ENCODE results near the gene RNFT2.
A peak's percentile ranks its signal among the peaks of the same experiment; 100 is the strongest.
"Not testable (repeated sequence)": the region's sequence is repeated elsewhere in the genome, so short reads cannot be mapped to it uniquely, and the experiment has no call there.

Gene RNFT2

DNA sequence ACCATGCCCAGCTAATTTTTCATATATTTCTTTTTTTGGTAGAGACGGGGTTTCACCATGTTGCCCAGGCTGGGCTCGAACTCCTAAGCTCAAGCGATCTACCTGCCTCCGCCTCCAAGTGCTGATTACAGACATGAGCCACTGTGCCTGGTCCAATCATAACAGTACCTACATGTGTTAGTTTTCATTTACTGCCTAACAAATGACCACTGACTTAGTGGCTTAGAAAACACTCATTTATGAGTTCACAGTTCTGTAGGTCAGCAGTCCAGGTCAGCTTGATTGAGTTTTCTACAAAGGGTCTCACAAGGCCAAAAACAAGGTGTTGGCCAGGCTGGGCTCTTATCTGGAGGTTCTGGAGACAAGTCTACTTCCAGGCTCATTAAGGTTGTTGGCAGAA, 60.6 kb downstream of the RNFT2 start:
- DNase-seq, result no peak

DNA sequence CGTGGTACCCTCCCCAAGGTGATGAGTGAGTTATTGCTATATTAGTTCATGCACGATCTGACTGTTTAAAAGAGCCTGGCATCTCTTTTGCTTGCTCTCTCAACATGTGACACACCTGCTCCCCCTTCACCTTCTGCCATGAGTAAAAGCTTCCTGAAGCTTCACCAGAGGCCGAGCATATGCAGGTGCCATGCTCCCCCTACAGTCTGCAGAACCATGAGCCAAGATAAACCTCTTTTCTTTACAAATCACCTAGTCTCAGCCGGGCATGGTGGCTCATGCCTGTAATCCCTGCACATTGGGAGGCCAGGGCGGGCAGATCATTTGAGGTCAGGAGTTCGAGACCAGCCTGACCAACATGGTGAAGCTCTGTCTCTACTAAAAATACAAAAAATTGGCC, 61.8 kb downstream of the RNFT2 start:
- no peak for DNase-seq

DNA sequence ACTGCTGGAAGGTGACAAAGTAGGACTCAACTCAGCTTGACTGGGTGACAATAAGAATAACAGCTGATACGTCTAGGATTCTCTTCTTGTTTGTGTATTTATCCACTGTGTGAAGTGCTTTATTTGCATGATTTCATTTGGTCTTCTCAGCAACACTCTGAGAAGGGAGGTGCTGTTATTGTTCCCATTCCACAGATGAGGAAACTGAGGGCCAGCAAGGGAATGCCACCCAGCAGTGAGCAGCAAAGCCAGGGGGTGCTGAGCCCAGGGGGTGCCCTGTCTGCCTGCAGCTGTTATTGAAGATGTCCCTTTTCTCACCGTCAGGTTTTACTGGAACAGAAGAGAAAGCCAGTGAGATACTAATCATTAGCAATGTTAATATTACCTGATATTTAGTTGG, 62.8 kb downstream of the RNFT2 start:
- no peak for DNase-seq

DNA sequence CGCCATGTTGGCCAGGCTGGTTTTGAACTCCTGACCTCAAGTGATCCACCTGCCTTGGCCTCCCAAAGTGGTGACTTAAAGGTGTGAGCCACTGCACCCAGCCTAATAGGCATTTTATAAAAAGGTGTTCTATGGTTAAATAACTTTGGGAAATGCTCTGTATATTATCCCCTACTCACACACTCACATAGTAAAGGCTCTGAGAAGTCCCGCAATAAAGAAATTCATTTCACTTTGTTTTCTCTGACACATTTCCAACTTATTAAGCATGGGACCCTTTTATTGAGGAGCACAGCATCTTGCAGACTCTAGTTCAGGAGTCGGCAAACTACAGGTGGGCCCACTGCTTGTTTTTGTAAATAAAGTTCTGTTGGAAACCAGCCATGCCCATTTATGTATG, 63.9 kb downstream of the RNFT2 start:
- DNase-seq, result no peak

DNA sequence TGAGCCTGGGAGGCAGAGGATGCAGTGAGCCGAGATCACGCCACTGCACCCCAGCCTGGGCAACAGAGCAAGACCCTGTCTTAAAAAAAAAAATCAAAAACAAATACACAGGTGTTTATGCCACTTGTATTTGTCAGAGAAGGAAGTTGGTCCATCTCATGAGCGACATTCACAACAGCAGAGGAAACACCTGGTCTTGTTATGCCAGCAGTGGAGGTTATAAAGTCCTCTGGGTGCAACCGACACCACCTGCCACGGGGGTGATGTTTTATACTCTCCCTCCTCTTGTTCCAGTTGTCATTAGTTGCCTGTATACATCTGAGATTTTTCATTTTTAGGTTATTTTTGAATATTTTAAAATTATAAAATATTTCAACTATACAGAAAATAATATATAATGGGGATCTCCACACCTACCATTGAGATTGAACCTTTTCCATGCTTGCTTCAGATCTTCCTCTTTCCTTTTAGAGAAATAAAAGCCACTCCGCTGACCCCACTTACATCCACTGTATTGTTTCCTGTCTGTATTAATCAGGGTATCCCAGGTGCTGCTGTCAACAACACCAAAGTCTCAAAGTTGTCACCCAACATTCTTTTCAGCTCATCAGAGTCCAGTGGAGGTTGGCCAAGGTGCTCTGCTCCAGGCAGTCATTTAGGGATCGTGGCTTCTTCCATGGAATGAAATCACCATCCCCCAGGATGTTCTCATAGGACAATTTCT, 65.1 kb downstream of the RNFT2 start:
- no peak for DNase-seq

DNA sequence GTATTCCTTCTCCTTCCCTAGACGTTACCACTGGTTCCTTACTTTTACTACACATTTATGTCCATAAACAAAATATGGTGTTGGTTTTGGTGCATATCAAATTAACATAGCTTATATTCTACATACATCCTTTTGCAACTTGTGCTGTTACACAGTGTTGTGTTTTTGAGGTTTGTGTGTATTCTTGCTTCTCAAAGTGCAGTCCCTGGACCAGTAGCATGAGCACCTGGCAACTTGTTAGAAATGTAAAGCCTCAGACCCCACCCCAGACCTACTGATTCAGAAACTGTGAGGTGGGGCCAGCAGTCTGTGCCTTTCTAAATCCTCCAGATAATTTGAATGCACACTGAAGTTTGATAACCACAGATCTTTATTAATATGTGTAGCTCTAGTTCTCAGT, 65.9 kb downstream of the RNFT2 start:
- no peak for DNase-seq

DNA sequence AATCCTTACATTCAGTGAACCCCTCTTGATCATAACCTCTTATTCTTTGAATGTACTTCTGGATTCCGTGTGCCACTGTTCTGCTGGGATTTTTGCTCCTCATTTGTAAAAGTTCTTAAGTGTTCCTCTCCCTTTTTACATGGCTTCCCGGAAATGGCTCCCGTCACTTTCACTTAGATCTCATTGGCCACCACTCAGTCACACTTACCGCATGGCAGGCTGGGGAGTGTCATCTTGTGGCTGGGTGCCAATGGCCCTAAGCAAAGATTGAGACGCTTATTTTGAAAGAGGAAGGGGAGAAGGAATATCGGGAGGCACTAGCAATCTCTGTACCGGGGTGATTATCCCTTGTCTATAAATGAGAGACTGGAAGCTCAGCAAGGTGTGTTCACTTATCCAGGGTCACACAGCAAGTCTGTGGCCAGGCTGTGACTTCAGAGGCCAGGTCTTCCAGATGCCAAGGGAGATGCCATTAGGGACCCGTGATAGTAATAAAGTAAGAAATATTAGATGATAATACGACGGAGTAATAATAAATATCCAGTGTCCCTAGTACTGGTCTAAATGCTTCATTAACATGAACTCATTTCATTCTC, 68.8 kb downstream of the RNFT2 start:
- DNase-seq, result no peak

DNA sequence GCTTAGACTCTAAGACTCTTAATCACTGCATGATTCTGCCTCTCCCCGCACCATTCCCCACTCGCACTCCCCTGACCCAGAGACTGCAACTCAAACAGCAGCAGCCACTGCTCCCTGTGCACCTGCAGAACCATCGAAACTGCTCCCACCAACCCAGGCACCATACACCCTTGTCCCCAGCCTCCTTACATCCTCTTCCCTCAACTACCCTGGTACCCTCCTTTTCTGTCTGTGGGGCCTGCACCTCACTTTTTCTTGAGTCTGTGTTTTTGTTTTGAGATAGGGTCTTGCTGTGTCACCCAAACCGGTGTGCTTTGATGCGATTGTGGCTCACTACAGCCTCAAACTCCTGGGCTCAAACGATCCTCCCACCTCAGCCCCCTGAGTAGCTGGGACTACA, 69.4 kb downstream of the RNFT2 start:
- no peak for DNase-seq

DNA sequence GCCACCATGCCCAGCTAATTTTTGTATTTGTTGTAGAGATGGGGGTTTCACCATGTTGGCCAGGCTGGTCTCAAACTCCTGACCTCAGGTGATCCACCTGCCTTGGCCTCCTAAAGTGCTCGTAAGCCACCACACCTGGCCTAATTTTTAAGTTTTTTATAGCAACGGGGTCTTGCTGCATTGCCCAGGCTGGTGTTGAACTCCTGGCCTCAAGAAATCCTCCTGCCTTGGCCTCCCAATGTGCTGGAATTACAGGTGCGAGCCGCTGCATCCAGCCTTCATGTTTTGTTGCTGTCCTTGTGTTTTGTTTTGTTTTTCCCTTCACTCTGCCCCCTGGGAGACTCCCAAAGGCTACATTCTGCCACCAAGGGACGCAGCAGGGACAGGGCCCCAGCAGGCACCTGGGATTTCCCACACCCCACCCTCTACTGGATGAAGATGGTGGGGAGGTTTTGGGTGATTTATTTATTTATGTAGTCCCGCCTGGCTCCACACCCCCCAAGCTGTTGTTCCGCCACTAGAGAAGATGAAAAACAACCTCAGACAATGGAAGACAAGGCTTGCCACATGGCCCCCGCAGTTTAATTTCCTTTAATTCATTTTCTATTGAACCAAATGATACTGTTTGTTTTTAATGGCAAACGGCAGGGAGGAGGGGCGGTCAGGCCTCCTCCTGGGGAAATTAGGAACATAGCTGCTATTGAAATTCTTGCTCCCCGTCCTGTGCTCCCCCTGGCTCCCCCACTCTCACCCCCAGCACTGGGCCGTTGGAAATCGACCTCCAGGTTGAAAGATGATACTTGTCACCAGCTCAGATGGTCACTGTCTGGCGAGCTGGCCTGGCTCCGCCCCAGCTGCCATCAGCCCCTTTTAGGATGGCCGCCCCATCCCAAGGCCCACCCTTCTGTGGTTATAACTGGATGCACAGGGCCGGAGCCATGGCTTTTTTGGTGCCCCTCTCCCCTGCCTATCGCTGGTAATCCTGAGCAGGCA, 70.3 kb downstream of the RNFT2 start:
- no peak for DNase-seq

DNA sequence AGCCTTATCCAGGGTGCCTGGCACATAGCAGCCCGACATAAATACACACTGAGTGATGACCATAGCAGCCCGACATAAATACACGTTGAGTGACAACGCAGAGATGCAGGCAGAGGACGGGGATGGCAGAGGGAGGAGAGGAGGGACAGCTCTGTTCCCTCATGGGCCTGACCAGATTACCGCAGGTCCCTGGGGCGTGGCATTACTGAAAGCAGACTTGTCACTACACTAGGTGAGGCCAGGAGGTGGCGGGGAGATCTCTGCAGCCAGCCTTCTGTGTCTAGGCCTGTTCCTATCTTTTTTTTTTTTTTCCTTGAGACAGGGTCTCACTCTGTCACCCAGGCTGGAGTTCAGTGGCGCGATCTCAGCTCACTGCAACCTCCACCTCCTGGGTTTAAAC, 74.1 kb downstream of the RNFT2 start:
- no peak for DNase-seq

DNA sequence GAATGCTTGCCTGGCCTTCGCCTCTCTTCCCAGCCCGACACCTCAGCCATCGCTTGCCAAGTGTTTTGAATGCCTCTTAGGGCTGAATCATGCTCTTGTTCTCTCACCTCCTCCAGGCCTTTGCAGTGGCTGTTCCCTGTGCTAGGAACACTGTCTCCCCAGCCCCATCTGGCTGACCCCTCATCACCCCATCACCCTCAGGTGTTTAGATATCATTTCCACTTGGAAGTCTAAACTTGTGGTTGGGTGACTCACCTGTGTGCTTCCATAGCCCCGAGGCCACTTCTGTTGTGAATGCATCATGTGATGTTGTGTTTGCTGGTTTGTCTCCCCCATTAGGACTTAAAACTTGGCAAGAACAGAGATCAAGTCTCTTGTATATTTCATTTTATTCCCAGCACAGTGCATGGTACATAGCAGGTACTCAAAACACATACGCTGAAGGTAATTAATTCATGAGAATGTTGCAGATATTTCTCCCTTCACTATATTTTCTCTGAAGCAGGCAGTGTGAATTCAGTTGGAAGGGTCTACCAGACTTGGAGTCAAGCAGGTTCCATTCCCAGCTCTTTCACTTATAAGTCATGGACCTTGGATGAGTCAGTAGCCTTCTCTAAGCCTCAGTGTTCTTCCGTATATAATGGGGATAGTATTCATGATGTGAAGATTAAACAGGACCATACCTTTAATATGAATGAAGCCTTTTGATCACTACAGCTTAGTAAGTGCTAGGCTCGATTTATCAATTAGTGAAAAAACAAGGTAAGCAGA, 75.3 kb downstream of the RNFT2 start:
- DNase-seq, result no peak

DNA sequence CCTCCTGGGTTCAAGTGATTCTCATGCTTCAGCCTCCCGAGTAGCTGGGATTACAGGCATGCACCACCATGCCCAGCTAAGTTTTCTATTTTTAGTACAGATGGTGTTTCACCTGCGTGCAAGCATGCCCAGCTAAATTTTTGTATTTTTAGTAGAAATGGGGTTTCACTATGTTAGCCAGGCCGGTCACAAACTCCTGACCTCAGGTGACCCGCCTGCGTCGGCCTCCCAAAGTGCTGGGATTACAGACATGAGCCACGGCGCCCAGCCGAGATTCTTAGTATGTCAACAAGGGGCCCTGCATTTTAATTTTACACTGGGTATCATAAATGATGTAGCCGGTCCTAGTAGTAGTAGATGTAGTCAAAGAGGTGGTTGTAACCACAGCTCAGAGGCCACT, 76.7 kb downstream of the RNFT2 start:
- not testable (repeated sequence) for DNase-seq

DNA sequence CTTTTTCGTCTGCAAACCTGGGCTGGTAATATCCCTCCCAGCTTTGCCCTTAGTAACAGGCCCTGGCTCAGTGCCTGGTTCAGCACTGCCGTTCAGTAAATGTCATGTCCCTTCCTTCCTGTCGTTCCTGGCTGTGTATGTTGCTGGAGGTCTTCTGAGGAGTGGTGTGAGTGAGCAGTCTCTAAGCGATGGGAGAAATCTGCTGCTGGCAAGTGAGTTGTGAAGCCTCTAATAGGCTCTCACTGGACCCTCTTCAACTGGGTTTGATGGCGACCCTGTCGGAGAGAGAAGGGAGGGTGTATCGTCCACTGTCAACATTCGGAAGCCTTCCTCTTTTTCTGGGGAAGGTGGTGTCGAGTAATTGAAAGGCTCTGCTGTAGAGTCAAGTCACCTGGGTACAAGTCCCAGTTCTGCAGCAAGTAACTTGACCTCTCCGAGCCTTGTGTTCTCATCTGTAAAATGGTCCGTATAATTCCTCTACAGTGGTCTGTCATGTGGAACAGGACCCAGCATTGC, 80.3 kb downstream of the RNFT2 start:
- peak; percentile 61 for DNase-seq

DNA sequence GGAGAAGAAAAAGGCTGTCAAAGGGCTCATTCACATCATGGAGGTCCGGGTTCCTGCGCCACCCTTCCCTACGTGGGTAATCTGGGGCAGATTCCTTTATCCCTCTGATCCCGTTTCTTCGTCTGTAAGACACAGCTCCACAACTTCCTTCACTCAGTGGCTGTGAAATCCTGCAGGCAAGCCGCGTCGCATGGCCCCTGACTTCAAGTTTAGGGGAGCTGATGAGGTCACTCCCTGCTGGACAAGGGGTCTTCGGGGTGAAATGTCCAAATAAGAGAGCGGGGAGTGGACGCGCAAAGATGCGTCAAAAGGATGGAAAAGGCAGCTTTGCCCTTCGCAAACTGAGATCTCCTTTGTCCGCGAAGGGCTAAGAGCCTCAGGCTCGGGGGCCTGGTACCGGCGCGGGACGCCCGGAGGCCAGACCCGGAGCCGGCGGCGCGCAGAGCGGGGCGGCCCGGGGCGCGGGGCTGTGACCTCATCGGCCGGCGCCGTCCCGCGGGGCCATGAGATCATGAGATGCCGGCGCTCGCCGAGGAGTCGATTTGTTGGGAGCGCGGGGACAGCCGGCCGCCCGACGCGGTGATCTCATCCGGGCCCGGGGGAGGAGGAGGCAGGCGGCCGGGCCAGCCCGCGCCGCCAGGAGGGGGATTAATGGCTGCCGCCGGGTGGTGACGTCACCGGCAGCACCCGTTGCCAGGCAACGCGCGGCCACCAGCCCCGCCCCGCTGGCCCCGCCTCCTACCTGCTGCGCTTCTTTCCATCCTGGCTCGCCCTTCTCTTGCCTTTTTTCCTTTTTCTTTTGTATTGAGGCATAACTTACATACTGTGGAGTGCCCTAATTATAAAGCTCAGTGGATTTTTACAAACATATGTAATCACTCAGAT, 81.1 kb downstream of the RNFT2 start:
- DNase-seq, result peak; percentile 93

DNA sequence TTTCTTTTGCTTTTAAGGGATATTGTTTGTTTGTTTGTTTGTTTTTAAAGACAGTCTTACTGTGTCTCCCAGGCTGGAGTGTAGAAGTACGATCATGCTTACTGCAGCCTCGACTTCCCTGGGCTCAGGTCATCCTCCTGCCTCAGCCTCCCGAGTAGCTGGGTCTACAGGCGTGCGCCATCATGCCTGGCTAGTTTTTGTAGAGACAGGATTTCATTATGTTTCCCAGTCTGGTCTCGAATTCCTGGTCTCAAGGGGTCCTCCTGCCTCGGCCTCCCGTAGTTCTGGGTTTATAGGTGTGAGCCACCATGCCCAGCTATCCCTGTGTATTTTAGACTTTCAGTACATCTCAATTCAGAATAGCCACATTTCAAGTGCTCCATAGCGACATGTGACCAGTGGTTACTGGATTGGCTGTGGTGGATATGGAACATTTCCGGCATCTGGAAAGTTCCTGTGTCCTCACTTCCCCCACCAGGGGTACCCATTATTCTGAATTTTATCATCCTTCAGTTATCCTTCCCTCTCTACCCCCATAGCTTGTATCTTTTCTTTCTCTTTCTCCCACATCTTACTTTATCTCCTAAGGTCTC, 82.0 kb downstream of the RNFT2 start:
- DNase-seq, result no peak

DNA sequence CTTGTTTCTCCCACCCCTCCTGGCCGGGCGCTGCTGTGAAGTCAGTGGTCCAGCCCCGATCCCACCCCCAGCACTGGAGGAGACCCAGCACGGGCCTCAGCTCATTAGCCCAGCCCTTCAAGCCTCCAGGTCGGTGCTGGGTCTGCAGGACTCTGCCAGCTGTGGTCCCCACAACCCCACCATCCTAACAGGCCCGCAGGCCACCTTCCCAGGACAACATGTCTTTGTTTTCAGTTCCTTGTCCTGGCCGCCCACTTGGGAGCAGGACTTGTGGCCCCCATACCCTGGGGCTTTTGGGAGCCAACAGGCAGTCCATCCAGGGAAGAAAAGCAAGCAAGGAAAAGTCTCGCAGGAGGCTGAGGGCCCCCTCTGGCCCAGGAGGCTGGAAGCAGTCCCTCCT, 83.2 kb downstream of the RNFT2 start:
- no peak for DNase-seq

DNA sequence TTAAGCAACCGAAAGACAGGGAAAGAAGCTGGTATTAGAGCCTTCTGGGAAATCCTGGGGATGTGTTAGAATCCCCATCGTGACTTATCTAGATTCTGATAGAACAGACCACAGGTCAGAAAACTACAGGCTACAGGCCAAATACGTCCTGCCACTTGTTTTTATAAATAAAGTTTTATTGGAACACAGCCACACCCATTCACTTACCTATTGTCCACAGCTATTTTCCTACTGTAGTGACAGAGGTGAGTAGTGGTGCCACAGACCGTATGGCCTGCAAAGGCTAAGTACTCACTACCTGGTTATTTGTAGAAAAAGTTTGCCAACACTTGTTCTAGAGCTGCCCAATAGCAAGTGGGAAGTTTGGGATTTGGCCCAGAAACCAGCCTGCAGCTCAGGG, 89.3 kb downstream of the RNFT2 start:
- DNase-seq, result no peak

DNA sequence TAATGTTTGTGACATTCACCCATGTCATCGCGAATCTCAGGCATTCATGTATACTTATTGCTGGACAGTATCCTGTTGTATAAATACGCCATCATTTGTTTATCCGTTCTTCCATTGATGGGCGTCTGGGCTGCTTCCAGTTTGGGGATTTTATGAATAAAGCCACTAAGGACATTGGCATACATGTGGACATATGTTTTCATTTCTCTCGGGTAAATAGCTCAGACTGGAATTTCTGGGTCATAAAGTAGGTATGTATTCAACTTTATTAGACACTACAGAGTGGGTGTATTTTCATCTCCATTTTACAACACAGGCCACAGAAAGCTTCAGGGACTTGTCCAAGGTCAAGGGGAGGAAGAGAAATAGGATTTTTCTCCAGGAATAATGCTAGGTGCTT, 94.2 kb downstream of the RNFT2 start:
- DNase-seq, result no peak

DNA sequence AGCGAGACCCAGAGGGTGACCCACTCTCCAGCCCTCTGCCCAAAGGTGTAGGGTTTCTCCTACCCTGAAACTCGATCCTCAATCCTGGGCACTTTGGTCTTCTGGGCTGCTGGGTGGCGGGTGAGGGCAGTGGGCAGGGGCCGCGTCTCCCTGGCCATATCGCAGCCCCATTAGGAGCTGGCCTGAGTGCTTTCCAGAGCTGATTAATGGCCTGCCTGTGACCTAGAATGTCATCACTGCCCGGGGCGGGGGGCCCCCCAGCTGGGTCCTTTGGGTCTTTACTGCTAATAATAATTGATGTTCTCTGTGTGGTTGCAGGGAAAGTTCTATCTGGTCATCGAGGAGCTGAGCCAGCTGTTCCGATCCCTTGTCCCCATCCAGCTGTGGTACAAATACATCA, 95.4 kb downstream of the RNFT2 start:
- no peak for DNase-seq

DNA sequence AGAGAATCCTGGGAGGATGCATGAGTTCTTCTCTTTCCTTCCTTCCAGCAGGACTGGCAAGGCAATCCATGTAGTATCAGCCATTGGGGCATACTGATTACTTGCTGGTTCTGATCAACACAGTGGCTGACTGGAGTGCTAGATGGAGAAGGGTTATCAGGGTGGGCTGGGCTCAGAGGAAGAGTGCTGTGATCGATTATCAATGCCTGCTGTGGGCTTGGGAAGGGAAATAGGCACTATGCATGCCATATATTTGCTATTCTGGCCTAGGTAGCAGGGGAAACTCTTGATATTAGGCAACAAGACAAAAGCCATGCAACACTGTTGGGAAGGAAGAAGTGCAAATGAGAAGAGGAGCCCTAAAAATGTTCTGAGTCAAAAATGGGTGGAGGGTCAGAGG, 97.4 kb downstream of the RNFT2 start:
- no peak for DNase-seq

DNA sequence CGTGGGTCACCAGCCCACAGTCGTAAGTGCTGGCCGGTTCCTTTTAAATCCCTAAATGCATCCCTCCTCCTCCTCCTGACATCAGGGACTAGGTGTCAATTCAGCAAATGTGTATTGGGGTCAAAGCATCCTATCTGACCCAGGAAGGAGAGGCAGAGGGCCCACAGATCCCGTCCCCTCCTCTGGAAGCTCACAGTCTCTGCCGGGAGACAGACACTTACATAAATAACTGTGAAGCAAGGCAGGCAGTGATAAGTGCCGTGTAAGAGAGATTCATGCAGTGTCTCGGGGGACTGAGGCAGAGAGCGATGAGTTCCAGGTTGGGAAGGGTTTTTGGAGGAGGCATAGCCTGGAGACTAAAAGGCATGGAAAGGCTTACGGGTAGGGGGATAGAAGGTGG, 99.0 kb downstream of the RNFT2 start:
- no peak for DNase-seq

Data from CD4-positive, alpha-beta T cell treated with Interleukin-6 for 4 hours (primary cell).